HEK293T (cell line): Measurements from ENCODE around the gene BID.

Source experiments
- ELF4 ChIP-seq: fragments of 450-650 bp; IDR thresholded peaks from 2 replicates; pipeline ENCODE4 v1.6.1; 2017; ENCODE audit warnings: antibody characterized with exemption
- FOXA1 ChIP-seq: fragments of 450-650 bp; IDR thresholded peaks from 2 replicates; pipeline ENCODE4 v1.6.1; 2016; ENCODE audit warnings: mild to moderate bottlenecking
- L3MBTL2 ChIP-seq: fragments of 450-650 bp; conservative IDR thresholded peaks from 2 replicates; pipeline ENCODE4 v1.6.1; 2016; ENCODE audit warnings: mild to moderate bottlenecking
- SP1 ChIP-seq: fragments of 450-650 bp; IDR thresholded peaks from 2 replicates; pipeline ENCODE4 v1.6.1; 2017
- TF ChIP-seq, protein P1 (sequence below): fragments of 450-650 bp; IDR thresholded peaks from 2 replicates; pipeline ENCODE4 v1.6.1; 2016

GRCh38 chr22:17781319-17782031, 7.2 kb upstream of the BID start:
- TF ChIP-seq, protein P1, sequence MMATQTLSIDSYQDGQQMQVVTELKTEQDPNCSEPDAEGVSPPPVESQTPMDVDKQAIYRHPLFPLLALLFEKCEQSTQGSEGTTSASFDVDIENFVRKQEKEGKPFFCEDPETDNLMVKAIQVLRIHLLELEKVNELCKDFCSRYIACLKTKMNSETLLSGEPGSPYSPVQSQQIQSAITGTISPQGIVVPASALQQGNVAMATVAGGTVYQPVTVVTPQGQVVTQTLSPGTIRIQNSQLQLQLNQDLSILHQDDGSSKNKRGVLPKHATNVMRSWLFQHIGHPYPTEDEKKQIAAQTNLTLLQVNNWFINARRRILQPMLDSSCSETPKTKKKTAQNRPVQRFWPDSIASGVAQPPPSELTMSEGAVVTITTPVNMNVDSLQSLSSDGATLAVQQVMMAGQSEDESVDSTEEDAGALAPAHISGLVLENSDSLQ = no peak
- TF ChIP-seq FOXA1 (no peak), SP1 (no peak), L3MBTL2 (no peak), ELF4 (no peak)
